Measurements from ENCODE around the gene OLFM2.

Gene OLFM2

DNA sequence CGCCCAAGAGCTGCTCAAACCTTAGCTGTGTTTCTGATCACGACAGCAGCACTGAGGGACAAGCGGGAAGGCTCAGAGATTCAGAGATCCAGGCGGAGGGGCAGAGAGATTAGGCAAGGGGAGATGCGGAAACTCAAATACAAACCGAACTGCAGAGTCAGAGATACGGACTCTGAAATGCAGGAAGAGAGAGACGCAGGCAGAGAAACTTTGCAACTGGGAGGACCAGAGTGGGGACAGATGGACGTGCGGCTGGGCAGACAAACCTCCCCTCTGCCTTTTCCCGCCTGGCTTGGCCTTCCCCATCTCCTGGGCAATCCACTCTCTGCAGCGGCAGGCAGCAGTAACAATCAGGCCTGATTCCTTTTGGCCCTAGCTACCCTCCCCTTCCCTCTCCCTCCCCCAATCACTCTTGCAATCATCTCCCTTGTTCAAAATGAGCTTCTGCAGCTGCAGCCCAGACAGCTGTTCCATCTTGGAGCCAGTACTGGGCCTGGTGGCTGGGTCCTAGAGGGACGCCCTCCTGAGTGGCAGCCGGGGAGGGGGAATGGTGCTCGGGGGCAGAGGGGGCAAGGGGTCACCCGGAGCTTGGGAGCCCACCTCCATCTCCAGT, 29.7 kb downstream of the OLFM2 start:
- H3K4me3 Mint-ChIP-seq: no peak overlapping the region
- no peak overlapping the region for H3K27ac Mint-ChIP-seq
- H3K4me1 Mint-ChIP-seq (ENCODE audit: low read depth): no peaks in the 10 kb centered on the region
- H3K36me3 Mint-ChIP-seq (ENCODE audit: low read depth): no peaks in the 10 kb centered on the region
- H3K9me3 Mint-ChIP-seq: no peaks in the 10 kb centered on the region
- peaks cover 13% of the 10 kb centered on the region for H3K27me3 Mint-ChIP-seq
- no peak for DNase-seq

- Mint-ChIP-seq H3K36me3 (ENCODE audit: low read depth) (no peaks in the 10 kb centered on the region), H3K9me3 (no peaks in the 10 kb centered on the region), H3K4me1 (ENCODE audit: low read depth) (peaks cover 3% of the 10 kb centered on the region), H3K27ac (no peak overlapping the region), H3K27me3 (peaks cover 20% of the 10 kb centered on the region), H3K4me3 (no peak overlapping the region)
- no peak for DNase-seq
Measured at GRCh38 chr19:9903336-9903735, 33.0 kb downstream of the OLFM2 start.

GRCh38 chr19:9901642-9902041, 34.7 kb downstream of the OLFM2 start:
- Mint-ChIP-seq H3K9me3 (no peaks in the 10 kb centered on the region), H3K4me1 (ENCODE audit: low read depth) (peaks cover 3% of the 10 kb centered on the region), H3K4me3 (no peak overlapping the region), H3K36me3 (ENCODE audit: low read depth) (no peaks in the 10 kb centered on the region), H3K27ac (no peak overlapping the region), H3K27me3 (peaks cover 20% of the 10 kb centered on the region)
- DNase-seq: no peak

DNA sequence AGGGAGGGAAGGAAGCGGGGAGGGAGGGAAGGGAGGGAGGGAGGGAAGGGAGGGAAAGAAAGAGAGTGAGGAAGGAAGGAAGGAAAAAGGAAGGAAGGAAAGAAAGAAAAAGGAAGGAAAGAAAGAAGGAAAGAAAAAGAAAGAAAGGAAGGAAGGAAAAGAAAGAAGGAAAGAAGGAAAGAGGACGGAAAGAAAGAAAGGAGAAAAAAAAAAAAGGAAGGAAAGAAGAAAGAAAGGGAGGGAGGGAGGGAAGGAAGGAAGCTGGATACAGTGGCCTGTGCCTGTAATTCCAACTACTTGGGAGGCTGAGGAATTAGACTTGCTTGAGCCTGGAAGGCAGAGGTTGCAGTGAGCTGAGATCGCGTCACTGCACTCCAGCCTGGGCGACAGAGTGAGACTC, 35.3 kb downstream of the OLFM2 start:
- peaks cover 3% of the 10 kb centered on the region for H3K4me1 Mint-ChIP-seq (ENCODE audit: low read depth)
- no peaks in the 10 kb centered on the region for H3K36me3 Mint-ChIP-seq (ENCODE audit: low read depth)
- peaks cover 20% of the 10 kb centered on the region for H3K27me3 Mint-ChIP-seq
- H3K9me3 Mint-ChIP-seq: no peaks in the 10 kb centered on the region
- DNase-seq: no peak
- no peak overlapping the region for H3K27ac Mint-ChIP-seq
- no peak overlapping the region for H3K4me3 Mint-ChIP-seq

- Mint-ChIP-seq H3K4me1 (ENCODE audit: low read depth) (no peaks in the 10 kb centered on the region), H3K27ac (no peak overlapping the region), H3K36me3 (ENCODE audit: low read depth) (no peaks in the 10 kb centered on the region), H3K9me3 (no peaks in the 10 kb centered on the region), H3K27me3 (peaks cover 5% of the 10 kb centered on the region), H3K4me3 (no peak overlapping the region)
- no peak for DNase-seq
Measured at GRCh38 chr19:9891609-9892373, 44.5 kb downstream of the OLFM2 start.

- Mint-ChIP-seq H3K4me3 (no peak overlapping the region), H3K4me1 (ENCODE audit: low read depth) (no peaks in the 10 kb centered on the region), H3K27ac (no peak overlapping the region), H3K9me3 (no peaks in the 10 kb centered on the region), H3K36me3 (ENCODE audit: low read depth) (no peaks in the 10 kb centered on the region), H3K27me3 (peaks cover 5% of the 10 kb centered on the region)
- DNase-seq: no peak
Measured at GRCh38 chr19:9885077-9885552, 51.2 kb downstream of the OLFM2 start.

GRCh38 chr19:9883764-9884163, 52.6 kb downstream of the OLFM2 start:
- no peak overlapping the region for H3K27ac Mint-ChIP-seq
- H3K36me3 Mint-ChIP-seq (ENCODE audit: low read depth): no peaks in the 10 kb centered on the region
- DNase-seq: no peak
- no peaks in the 10 kb centered on the region for H3K4me1 Mint-ChIP-seq (ENCODE audit: low read depth)
- no peak overlapping the region for H3K4me3 Mint-ChIP-seq
- H3K9me3 Mint-ChIP-seq: no peaks in the 10 kb centered on the region
- H3K27me3 Mint-ChIP-seq: peaks cover 2% of the 10 kb centered on the region

GRCh38 chr19:9883231-9883758, 53.0 kb downstream of the OLFM2 start:
- H3K4me1 Mint-ChIP-seq (ENCODE audit: low read depth): no peaks in the 10 kb centered on the region
- H3K9me3 Mint-ChIP-seq: no peaks in the 10 kb centered on the region
- no peak overlapping the region for H3K27ac Mint-ChIP-seq
- DNase-seq: no peak
- H3K27me3 Mint-ChIP-seq: no peaks in the 10 kb centered on the region
- no peaks in the 10 kb centered on the region for H3K36me3 Mint-ChIP-seq (ENCODE audit: low read depth)
- H3K4me3 Mint-ChIP-seq: no peak overlapping the region

DNA sequence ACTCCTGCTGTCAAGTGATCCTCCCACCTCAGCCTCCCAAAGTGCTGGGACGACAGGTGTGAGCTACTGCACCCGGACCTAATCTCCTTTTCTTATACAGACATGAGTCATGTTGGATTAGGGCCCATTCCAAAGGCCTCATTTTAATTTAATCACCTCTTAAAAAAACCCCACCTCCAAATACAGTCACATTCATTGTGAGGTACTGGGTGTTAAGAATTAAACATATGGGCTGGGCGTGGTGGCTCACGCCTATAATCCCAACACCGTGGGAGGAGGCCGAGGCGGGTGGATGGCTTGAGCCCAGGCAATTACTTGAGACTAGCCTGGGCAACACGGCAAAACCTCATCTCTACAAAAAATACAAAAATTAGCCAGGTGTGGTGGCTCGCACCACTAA, 54.6 kb downstream of the OLFM2 start:
- Mint-ChIP-seq H3K27ac (no peak overlapping the region), H3K27me3 (no peaks in the 10 kb centered on the region), H3K4me1 (ENCODE audit: low read depth) (no peaks in the 10 kb centered on the region), H3K4me3 (no peak overlapping the region), H3K9me3 (no peaks in the 10 kb centered on the region), H3K36me3 (ENCODE audit: low read depth) (no peaks in the 10 kb centered on the region)
- DNase-seq: no peak

DNA sequence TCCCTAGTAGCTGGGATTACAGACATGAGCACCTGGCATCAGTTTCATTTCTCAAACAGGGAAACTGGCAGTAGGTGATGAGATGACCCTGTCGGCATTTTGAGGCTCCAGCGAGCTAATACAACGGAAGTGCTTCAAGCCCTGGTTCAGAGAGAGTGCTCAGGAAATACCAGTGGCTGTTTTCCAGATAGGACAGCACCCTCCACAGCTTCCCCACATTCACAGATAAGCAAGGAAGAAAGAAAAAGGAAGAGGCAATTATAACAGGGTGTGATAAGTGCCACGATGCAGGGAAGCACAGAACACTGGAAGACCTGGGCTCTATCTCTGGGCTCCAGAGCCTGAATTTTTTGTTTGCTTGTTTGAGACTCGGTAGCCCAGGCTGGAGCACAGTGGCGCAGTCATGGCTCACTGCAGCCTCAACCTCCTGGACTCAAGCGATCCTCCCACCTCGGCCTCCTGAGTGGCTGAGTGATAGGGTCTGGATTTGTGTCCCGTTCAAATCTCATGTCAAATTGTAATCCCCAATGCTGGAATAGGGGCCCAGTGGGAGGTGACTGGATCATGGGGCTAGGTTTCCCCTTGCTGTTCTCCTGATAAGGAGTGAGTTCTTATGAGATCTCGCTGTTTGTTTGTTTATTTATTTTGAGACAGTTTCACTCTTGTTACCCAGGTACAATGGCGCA, 57.7 kb downstream of the OLFM2 start:
- no peak overlapping the region for H3K4me3 Mint-ChIP-seq
- H3K9me3 Mint-ChIP-seq: no peaks in the 10 kb centered on the region
- H3K27me3 Mint-ChIP-seq: no peaks in the 10 kb centered on the region
- no peaks in the 10 kb centered on the region for H3K4me1 Mint-ChIP-seq (ENCODE audit: low read depth)
- no peaks in the 10 kb centered on the region for H3K36me3 Mint-ChIP-seq (ENCODE audit: low read depth)
- DNase-seq: no peak
- no peak overlapping the region for H3K27ac Mint-ChIP-seq

DNA sequence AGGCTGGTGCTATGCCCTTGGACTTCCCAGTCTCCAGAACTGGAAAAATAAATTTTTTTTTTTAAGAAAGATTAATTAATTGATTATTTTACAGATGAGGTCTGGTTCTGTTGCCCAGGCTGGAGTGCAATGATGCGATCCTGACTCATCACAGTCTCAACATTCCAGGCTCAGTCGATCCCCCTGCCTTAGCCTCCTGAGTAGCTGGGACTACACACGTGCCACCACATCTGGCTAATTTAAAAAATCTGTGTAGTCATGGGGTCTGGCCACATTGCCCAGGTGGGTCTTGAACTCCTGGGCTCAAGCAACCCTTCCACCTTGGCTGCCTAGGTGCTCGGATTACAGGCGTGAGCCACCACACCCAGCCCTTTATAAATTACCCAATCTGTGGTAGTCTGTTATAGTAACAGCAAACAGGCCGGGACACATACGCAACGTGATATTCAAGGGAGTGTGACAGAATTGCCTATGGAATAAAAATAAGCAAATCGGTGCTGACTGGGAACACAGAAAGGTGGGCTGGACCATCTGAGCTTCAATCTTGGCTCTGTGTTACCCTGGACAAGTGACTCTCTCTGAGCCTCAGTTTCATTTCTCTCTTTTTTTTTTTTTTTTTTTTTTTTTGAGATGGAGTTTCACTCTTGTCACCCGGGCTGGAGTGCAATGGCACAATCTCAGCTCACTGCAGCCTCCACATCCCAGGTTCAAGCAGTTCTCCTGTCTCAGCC, 58.4 kb downstream of the OLFM2 start:
- Mint-ChIP-seq H3K36me3 (ENCODE audit: low read depth) (no peaks in the 10 kb centered on the region), H3K27ac (no peak overlapping the region), H3K9me3 (no peaks in the 10 kb centered on the region), H3K4me3 (no peak overlapping the region), H3K27me3 (no peaks in the 10 kb centered on the region), H3K4me1 (ENCODE audit: low read depth) (no peaks in the 10 kb centered on the region)
- DNase-seq: no peak

- Mint-ChIP-seq H3K4me3 (no peak overlapping the region), H3K27me3 (no peaks in the 10 kb centered on the region), H3K27ac (no peak overlapping the region), H3K9me3 (no peaks in the 10 kb centered on the region), H3K36me3 (ENCODE audit: low read depth) (no peaks in the 10 kb centered on the region), H3K4me1 (ENCODE audit: low read depth) (no peaks in the 10 kb centered on the region)
- DNase-seq: no peak
Measured at GRCh38 chr19:9875796-9876195, 60.5 kb downstream of the OLFM2 start.

DNA sequence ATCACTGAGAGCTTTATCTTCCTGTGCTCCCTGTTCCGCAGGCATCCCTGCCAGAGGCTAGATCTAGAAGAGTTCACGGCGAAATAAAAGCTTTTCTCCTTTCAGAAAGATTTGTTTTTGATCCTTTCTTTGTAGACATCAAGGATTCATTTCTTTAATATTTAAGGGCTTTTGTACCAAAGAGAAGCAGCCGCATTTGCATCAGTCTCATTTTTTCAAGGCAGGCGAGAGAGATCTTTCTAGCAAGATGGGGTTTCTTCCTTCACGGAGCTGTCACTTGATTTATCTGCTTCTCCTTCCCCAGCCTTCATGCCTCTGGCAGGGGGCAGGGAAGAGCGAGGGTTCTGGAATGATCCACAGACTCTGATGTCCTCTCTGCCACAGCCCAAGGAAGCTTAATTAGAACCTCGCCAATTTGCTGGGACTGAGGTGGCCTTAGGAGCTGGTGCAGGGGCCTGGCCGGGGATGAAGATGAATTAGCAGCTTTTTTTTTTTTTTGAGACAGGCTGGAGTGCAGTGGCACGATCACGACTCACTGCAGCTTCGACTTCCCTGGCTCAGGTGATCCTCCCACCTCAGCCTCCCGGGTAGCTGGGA, 61.2 kb downstream of the OLFM2 start:
- no peaks in the 10 kb centered on the region for H3K9me3 Mint-ChIP-seq
- H3K4me3 Mint-ChIP-seq: no peak overlapping the region
- no peak for DNase-seq
- no peaks in the 10 kb centered on the region for H3K27me3 Mint-ChIP-seq
- H3K4me1 Mint-ChIP-seq (ENCODE audit: low read depth): no peaks in the 10 kb centered on the region
- H3K27ac Mint-ChIP-seq: no peak overlapping the region
- no peaks in the 10 kb centered on the region for H3K36me3 Mint-ChIP-seq (ENCODE audit: low read depth)

GRCh38 chr19:9872618-9873242, 63.6 kb downstream of the OLFM2 start:
- H3K4me1 Mint-ChIP-seq (ENCODE audit: low read depth): no peaks in the 10 kb centered on the region
- no peak for DNase-seq
- H3K4me3 Mint-ChIP-seq: no peak overlapping the region
- H3K36me3 Mint-ChIP-seq (ENCODE audit: low read depth): no peaks in the 10 kb centered on the region
- no peaks in the 10 kb centered on the region for H3K27me3 Mint-ChIP-seq
- no peaks in the 10 kb centered on the region for H3K9me3 Mint-ChIP-seq
- no peak overlapping the region for H3K27ac Mint-ChIP-seq

Measured in activated T-cell treated with anti-CD3 and anti-CD28 coated beads, Interleukin-2, amount 50 U/mL, for 24 hours (primary cell).